ENCODE measurements around the gene OTOG. TPM values are rescaled to one million over a fixed set of nuclear protein-coding genes. Genes with fewer than 3 reads are reported as not detected.
A peak's percentile ranks its signal among the peaks of the same experiment; 100 is the strongest.

The OTOG gene
- total RNA-seq, 1 experiment from 2014 or later = 0.69 TPM

DNA sequence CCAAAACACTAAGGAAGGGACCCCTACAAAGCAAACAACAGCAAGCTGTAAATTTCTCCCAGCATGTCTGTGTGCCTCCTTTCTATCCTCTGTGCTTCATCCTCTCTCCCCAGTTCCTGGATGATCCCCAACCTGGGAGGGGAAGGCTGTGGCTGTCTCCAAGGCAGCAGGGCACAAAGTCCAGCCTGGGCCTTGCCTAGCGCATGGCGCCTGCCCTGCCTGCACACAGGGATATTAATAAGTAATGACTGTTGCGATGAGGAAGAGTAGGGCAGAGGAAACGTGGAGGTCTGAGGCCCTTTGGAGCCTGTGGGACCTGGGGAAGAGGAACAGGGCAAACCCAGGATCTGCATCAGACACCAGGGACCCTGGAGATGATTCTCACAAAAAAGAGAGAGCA lies 4.8 kb upstream of the OTOG start:
- peaks cover 16% of the 10 kb centered on the region for H3K27me3 ChIP-seq (ENCODE audit: control insufficient read depth, insufficient read depth, low read length)
- no peak overlapping the region for H3K4me3 ChIP-seq (ENCODE audit: insufficient read depth, low read depth, low read length)
- no peaks in the 10 kb centered on the region for H3K36me3 ChIP-seq (replicated peaks; ENCODE audit: control insufficient read depth, insufficient read depth, low read length)
- no peak for DNase-seq

GRCh38 chr11:17543041-17543440 lies 4.0 kb upstream of the OTOG start:
- no peak overlapping the region for H3K4me3 ChIP-seq (ENCODE audit: insufficient read depth, low read depth, low read length)
- H3K36me3 ChIP-seq (replicated peaks; ENCODE audit: control insufficient read depth, insufficient read depth, low read length) = no peaks in the 10 kb centered on the region
- no peak for DNase-seq
- H3K27me3 ChIP-seq (ENCODE audit: control insufficient read depth, insufficient read depth, low read length) = peaks cover 16% of the 10 kb centered on the region

DNA sequence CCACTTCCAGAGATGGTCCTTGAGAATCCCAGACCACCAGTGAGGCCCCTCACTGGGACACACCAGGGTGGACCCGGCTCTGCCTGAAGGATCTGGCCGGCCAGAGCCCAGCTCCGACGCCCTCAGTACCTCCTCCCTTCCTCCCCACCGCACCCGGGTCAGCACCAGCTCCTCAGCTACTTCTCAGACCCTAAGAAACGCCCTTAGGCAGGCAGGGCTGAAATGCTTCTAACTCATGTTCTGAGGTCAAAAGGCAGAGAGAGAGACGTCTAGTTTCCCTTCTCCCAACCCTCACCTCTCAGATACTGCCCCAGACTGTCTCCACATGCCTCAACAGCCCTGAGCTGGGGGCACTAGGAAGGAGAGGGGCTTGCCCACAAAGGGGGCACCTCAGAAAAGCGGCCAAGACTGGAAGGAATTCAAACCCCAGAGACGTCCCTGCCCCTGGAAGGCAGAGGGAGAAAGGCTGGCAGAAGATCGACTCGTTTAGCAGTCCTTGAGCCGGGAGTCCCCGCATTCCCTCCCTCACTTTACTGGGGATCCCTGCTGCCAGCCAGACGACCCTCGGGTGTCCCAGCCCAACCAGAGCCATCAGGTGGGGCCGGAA lies 3.4 kb upstream of the OTOG start:
- no peaks in the 10 kb centered on the region for H3K36me3 ChIP-seq (replicated peaks; ENCODE audit: control insufficient read depth, insufficient read depth, low read length)
- no peak for DNase-seq
- peak overlapping the region; percentile 61 for H3K4me3 ChIP-seq (ENCODE audit: insufficient read depth, low read depth, low read length)
- peaks cover 16% of the 10 kb centered on the region for H3K27me3 ChIP-seq (ENCODE audit: control insufficient read depth, insufficient read depth, low read length)

DNA sequence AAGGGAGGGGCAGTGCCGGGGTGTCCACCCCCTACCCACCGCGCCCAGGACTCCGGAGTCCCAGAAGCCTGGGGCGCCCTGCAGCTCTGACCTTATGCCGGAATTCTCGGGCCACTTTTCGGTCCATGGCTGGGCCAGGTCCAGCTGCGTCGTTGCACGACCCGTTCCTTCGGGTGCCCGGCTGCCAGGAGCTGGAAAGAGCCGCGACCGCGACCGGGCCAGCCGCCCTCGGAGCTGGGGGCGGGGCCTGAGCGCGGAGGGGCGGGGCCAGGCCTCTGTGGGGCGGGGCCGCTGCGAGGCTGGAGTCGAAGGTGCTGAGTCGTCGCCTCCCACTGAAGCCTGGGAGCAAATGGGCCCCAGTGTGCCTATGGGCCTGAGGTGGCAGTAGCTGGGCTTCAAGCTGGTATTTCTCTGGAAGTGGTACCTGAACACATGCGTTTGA lies 2.9 kb upstream of the OTOG start, which contains the start of gene USH1C:
TSS of gene USH1C (minus strand) at position 236 of the 442 bp plus-strand sequence. CDS start at position 127, 109 bp downstream.
- Histone ChIP-seq H3K36me3 (replicated peaks; ENCODE audit: control insufficient read depth, insufficient read depth, low read length) (no peaks in the 10 kb centered on the region), H3K4me3 (ENCODE audit: insufficient read depth, low read depth, low read length) (peak within 1 kb of the TSS; percentile 61), H3K27me3 (ENCODE audit: control insufficient read depth, insufficient read depth, low read length) (peaks cover 16% of the 10 kb centered on the region)
- DNase-seq = peak; percentile 97

GRCh38 chr11:17546240-17546639 lies 819 bp upstream of the OTOG start:
- no peak for DNase-seq
- Histone ChIP-seq H3K36me3 (replicated peaks; ENCODE audit: control insufficient read depth, insufficient read depth, low read length) (no peaks in the 10 kb centered on the region), H3K4me3 (ENCODE audit: insufficient read depth, low read depth, low read length) (no peak overlapping the region), H3K27me3 (ENCODE audit: control insufficient read depth, insufficient read depth, low read length) (peaks cover 16% of the 10 kb centered on the region)

GRCh38 chr11:17547932-17548331 lies 873 bp downstream of the OTOG start:
- Histone ChIP-seq H3K4me3 (ENCODE audit: insufficient read depth, low read depth, low read length) (no peak overlapping the region), H3K36me3 (replicated peaks; ENCODE audit: control insufficient read depth, insufficient read depth, low read length) (no peaks in the 10 kb centered on the region), H3K27me3 (ENCODE audit: control insufficient read depth, insufficient read depth, low read length) (peaks cover 13% of the 10 kb centered on the region)
- peak; percentile 80 for DNase-seq

DNA sequence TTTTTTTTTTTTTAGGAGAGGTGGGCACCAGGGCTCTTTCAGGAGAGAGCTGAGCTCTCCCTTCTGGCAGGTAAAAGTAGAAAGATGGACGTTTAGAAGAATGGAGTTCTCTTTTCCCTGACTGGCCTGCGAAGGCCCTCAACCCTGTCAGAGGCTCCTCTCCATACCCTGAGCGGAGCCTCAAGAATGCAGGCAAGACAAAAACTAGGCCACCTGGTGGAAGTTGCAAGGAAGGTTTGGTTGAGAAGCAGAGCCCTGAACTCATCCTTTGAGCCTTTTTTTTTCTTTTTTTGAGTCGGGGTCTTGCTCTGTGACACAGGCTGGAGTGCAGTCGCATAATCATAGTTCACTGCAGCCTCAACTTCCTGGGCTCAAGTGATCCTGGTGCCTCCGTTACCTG lies 1.4 kb downstream of the OTOG start:
- no peaks in the 10 kb centered on the region for H3K36me3 ChIP-seq (replicated peaks; ENCODE audit: control insufficient read depth, insufficient read depth, low read length)
- H3K4me3 ChIP-seq (ENCODE audit: insufficient read depth, low read depth, low read length) = no peak overlapping the region
- peak; percentile 90 for DNase-seq
- peaks cover 11% of the 10 kb centered on the region for H3K27me3 ChIP-seq (ENCODE audit: control insufficient read depth, insufficient read depth, low read length)

DNA sequence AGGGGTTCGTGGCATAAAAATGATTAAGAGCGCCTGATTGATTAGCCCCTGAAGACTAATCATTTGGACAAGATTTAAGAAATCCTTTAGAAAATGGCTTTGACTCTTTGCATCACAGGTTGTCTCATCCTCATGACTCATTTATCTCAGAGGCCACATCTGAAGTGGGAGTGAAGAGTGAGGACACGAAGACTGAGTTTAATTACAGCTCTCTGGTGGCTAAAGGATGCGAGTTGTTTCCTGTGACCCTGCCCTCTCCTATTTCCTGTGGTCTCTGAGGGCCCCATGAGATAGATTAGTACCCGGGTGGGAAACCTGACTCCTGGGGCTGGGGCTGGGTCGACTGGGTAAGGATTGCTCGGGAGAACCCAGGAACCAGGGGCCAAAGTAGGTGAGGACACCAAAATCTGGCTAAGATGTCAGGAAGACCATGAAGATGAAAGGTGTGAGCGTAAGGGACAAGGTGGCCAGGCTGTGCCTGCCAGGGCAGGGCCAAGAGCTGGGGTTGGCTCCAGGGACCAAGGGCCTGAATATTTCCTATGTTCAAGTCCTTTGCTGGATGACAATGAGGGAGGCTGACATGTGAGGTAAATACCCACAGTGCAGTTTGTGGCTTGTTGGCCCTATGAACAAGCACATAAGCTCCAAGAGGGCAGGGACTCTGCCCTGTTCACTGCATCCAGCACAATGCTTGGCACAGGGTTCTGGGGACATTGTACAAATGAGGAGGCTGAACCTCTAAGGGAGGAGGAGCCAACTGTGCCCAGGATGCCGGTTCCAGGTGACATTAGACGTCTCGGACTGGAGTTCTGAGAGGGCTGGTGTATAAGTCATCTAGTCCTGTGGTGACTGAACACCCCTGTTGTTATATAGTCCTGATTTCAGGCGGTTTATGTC lies 3.6 kb downstream of the OTOG start:
- no peak overlapping the region for H3K4me3 ChIP-seq (ENCODE audit: insufficient read depth, low read depth, low read length)
- H3K36me3 ChIP-seq (replicated peaks; ENCODE audit: control insufficient read depth, insufficient read depth, low read length) = no peaks in the 10 kb centered on the region
- H3K27me3 ChIP-seq (ENCODE audit: control insufficient read depth, insufficient read depth, low read length) = peaks cover under 1% of the 10 kb centered on the region; the same call in 1 of the 2 replicates
- no peak for DNase-seq

- DNase-seq = no peak
- Histone ChIP-seq H3K36me3 (replicated peaks; ENCODE audit: control insufficient read depth, insufficient read depth, low read length) (no peaks in the 10 kb centered on the region), H3K27me3 (ENCODE audit: control insufficient read depth, insufficient read depth, low read length) (no peaks in the 10 kb centered on the region; the same call in 1 of the 2 replicates), H3K4me3 (ENCODE audit: insufficient read depth, low read depth, low read length) (no peak overlapping the region)
Measured at GRCh38 chr11:17551347-17552040, 4.4 kb downstream of the OTOG start.

GRCh38 chr11:17552041-17552355 lies 4.9 kb downstream of the OTOG start:
- Histone ChIP-seq H3K4me3 (ENCODE audit: insufficient read depth, low read depth, low read length) (no peak overlapping the region), H3K27me3 (ENCODE audit: control insufficient read depth, insufficient read depth, low read length) (no peaks in the 10 kb centered on the region; the same call in 1 of the 2 replicates), H3K36me3 (replicated peaks; ENCODE audit: control insufficient read depth, insufficient read depth, low read length) (no peaks in the 10 kb centered on the region)
- no peak for DNase-seq

DNA sequence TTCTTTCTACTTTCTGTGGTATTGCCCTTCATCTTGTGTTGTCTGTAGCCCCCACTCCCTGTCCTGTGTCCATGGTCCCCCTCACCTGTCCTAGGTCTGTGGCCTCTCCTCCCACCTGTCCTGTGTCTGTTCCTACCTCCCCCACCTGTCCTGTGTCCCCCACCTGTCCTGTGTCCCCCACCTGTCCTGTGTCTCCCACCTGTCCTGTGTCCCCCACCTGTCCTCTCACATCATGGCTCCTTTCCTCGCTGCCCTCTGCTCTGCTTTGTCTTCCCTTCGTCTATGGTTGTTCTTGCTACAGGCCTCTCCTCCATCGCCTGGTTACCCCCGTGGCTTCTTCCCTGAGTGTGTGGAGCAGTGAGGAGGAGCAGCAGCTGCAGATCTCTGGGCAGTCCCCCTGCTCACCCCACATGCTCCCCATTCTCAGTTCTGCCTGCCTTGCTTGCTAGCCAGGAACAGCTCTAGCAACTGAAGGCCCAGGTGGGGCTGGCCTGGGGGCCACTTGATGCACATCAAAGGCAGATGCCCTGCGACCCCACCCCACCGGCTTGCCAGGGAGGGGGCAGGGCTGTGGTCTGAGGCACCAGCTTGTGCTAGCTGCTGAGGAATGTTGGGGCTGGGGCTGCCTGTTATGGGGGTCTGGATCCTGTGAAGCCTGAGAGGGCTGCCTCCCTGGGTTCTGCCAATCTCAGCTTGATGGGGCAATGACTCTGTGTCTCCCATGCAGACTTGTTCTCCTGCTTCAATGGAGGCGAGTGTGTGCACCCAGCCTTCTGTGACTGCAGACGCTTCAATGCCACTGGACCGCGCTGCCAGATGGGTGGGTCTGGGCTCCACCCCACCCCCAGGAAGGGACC lies 5.6 kb downstream of the OTOG start:
- Histone ChIP-seq H3K36me3 (replicated peaks; ENCODE audit: control insufficient read depth, insufficient read depth, low read length) (no peaks in the 10 kb centered on the region), H3K27me3 (ENCODE audit: control insufficient read depth, insufficient read depth, low read length) (no peaks in the 10 kb centered on the region; the same call in 1 of the 2 replicates), H3K4me3 (ENCODE audit: insufficient read depth, low read depth, low read length) (no peak overlapping the region)
- no peak for DNase-seq

- H3K4me3 ChIP-seq (ENCODE audit: insufficient read depth, low read depth, low read length) = no peak overlapping the region
- no peaks in the 10 kb centered on the region for H3K36me3 ChIP-seq (replicated peaks; ENCODE audit: control insufficient read depth, insufficient read depth, low read length)
- no peaks in the 10 kb centered on the region for H3K27me3 ChIP-seq (ENCODE audit: control insufficient read depth, insufficient read depth, low read length)
- no peak for DNase-seq
Measured at GRCh38 chr11:17553249-17553546, 6.1 kb downstream of the OTOG start.

DNA sequence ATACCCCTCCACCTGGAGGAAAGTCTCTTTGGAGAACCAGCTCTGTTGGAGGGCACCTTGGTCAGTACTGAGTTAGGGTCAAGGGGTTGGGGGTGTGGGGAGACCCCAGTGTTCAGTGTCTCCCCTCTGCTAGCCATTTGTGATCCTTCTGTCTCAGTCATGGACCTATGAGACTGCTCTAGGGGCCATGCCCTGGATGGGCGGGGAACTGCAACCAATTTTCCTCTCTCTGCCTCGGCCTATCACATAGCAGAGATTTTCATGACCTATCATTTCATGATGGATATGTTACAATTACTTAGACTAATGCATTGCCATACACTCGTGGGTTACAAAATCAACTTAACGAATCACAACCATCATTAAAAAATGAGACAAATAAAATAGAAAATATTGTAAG lies 7.4 kb downstream of the OTOG start:
- DNase-seq = peak; percentile 67
- Histone ChIP-seq H3K27me3 (ENCODE audit: control insufficient read depth, insufficient read depth, low read length) (no peaks in the 10 kb centered on the region; the same call in 1 of the 2 replicates), H3K4me3 (ENCODE audit: insufficient read depth, low read depth, low read length) (no peak overlapping the region)

DNA sequence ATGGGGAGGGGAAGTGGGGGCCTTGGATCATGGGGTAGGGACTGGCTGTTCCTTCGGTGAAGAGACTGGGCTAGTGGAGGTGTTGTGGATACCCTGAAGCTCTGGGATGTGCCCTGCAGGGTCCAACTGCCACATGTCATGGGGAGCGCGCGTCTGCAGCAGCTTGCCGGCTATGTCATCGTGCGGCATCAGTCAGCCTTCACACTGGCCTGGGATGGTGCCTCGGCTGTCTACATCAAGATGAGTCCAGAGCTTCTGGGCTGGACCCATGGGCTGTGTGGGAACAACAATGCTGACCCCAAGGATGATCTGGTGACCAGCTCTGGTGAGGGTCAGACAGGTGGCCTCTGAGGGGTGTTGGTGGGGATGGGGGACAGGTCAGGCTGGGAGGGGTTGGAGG lies 9.9 kb downstream of the OTOG start:
- no peak for DNase-seq
- H3K4me3 ChIP-seq (ENCODE audit: insufficient read depth, low read depth, low read length) = no peak overlapping the region
- H3K27me3 ChIP-seq (ENCODE audit: control insufficient read depth, insufficient read depth, low read length) = no peaks in the 10 kb centered on the region; the same call in 1 of the 2 replicates
- no peaks in the 10 kb centered on the region for H3K36me3 ChIP-seq (replicated peaks; ENCODE audit: control insufficient read depth, insufficient read depth, low read length)

More for the DNA sequence above, 7.4 kb downstream of the OTOG start:
- no peaks in the 10 kb centered on the region for H3K36me3 ChIP-seq (replicated peaks; ENCODE audit: control insufficient read depth, insufficient read depth, low read length)
